ENCODE data around the gene CMTM7. TPM values are rescaled to one million over a fixed set of nuclear protein-coding genes. Genes with fewer than 3 reads are reported as not detected.

CMTM7 gene
- total RNA-seq, 1 experiment from 2014 or later: 62.6 TPM

DNA sequence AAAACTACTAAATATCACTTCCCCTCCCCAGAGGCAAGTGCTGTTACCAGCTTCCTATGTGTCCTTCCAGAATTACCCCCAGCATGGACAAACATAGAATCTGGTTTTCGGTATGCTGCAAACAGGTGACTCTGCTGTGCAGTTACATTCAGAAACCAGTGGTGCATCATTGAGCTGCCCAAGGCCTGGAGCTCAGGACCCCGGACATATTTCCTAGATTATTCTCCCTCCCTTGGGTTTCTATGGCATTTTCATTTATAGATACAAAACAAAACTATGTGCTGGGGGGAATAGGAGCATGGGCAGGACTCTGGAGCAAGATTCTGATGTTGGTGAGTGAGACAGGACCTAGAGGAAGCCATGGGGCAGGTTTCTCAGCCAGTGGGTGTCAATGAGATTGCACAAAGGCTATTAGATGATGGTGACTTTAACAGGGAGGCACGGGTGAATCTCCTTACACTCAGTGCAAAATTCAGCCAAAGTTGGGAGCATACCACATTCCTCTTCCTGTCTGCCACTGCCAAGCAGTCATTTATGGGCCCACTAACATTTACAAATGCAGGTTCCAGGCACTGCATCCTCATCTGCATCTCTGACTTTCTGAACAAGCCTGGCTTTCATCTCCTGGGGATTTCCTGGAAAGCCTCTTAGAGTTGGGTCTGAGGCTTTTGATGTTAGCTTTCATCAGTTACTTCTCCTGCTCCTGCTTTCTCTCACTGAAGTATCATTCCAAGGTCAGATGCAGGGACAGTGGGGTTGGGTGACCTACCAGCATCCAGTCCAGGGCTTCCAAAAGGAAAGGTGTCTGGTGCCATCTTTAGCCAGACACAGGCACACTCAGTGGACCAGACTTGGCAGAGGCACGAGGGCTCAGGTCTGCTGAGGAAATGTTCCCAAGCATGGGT lies 44.5 kb downstream of the CMTM7 start:
- Histone ChIP-seq H3K27ac (ENCODE audit: low read depth, low read length) (no peak overlapping the region), H3K4me1 (ENCODE audit: control insufficient read depth in 1 of 2, insufficient read depth in 2 of 2, low read length in 2 of 2) (peaks cover 0 to 57% of the 10 kb centered on the region in 2 experiments; a peak in 2 of 4 replicates), H3K9me2 (ENCODE audit: insufficient read depth) (no peaks in the 10 kb centered on the region), H4K20me1 (ENCODE audit: insufficient read depth) (no peaks in the 10 kb centered on the region), H3K36me3 (ENCODE audit: control insufficient read depth in 1 of 2, insufficient read depth in 2 of 2, low read length in 2 of 2) (no peaks in the 10 kb centered on the region; a peak in 1 of 4 replicates), H3K9ac (ENCODE audit: low read length) (no peak overlapping the region), H3K4me3 (replicated peaks in 1 of 2; ENCODE audit: low read depth in 1 of 2, low read length in 2 of 2) (no peak overlapping the region), H3K79me2 (ENCODE audit: insufficient read depth, low read length) (peaks cover 98% of the 10 kb centered on the region), H2AFZ (ENCODE audit: low read depth, low read length, poor library complexity, severe bottlenecking) (no peak overlapping the region), H3K9me3 (ENCODE audit: control insufficient read depth in 1 of 2, insufficient read depth in 1 of 2, low read depth in 1 of 2, low read length in 2 of 2) (no peaks in the 10 kb centered on the region), H3K4me2 (ENCODE audit: low read length) (no peak overlapping the region), H3K27me3 (ENCODE audit: insufficient read depth, low read length) (no peaks in the 10 kb centered on the region)
- no TSS peak for BruUV-seq (replicated peaks)
- no peak for DNase-seq (ENCODE audit: low read depth, low spot score)
- ChIA-PET CTCF (no interaction called here), POLR2A (interaction anchor here (0.8 kb wide), 1 partner anchor 12 kb away, joined by 3 read pairs; no protein-coding TSS in a partner anchor), RAD21 (ENCODE audit: low non-redundant PET in 1 of 2, low total read pairs in 2 of 2, uncharacterized antibody in 2 of 2, unreplicated experiment in 2 of 2) (no interaction called here)
- ATAC-seq: no peak
- TF ChIP-seq FOSL1 (IDR thresholded peaks at IDR 0.05; ENCODE audit: low read depth) (no peak), TCF7L2 (IDR thresholded peaks at IDR 0.05; ENCODE audit: borderline replicate concordance, extremely low read depth, insufficient read depth, insufficient read length) (no peak), CBX3 (IDR thresholded peaks at IDR 0.05; ENCODE audit: low read depth) (no peak), SRF (IDR thresholded peaks at IDR 0.05; ENCODE audit: low read depth) (no peak), YY1 (IDR thresholded peaks at IDR 0.05; ENCODE audit: extremely low read depth, insufficient replicate concordance, low read depth, low read length) (no peak), POLR2A (IDR thresholded peaks at IDR 0.05; ENCODE audit: borderline replicate concordance, extremely low read depth, insufficient read depth, insufficient read length) (no peak), EZH2 (IDR thresholded peaks at IDR 0.05) (no peak), ATF3 (IDR thresholded peaks at IDR 0.05) (no peak), ELF1 (IDR thresholded peaks at IDR 0.05; ENCODE audit: borderline replicate concordance, low read depth) (no peak), SIN3A (IDR thresholded peaks at IDR 0.05; ENCODE audit: low read depth) (no peak), EGR1 (IDR thresholded peaks at IDR 0.05; ENCODE audit: low read depth) (no peak)
- intact Hi-C loops (cut with micrococcal nuclease): no loop called here

All from HCT116 (cell line).